ENCODE data around the gene IL18. TPM values are rescaled to one million over a fixed set of nuclear protein-coding genes. Genes with fewer than 3 reads are reported as not detected.
A peak's percentile ranks its signal among the peaks of the same experiment; 100 is the strongest.
"Not testable (repeated sequence)": the region's sequence is repeated elsewhere in the genome, so short reads cannot be mapped to it uniquely, and the experiment has no call there.

The IL18 gene
- polyA plus RNA-seq, 1 donor (not counting 4 experiments of a cell fraction or from before 2014, with no cell fraction given), result 205 TPM

GRCh38 chr11:112200252-112200651, 36.4 kb upstream of the IL18 start:
- no peak for TF ChIP-seq EZH2 (IDR thresholded peaks at IDR 0.05; ENCODE audit: low read length)
- no peak for TF ChIP-seq CTCF (optimal IDR thresholded peaks at IDR 0.05 in 1 of 3, IDR thresholded peaks at IDR 0.05 in 1 of 3, conservative IDR thresholded peaks at IDR 0.05 in 1 of 3; ENCODE audit: extremely low read depth in 1 of 3, insufficient read depth in 2 of 3, low read length in 3 of 3)
- Histone ChIP-seq H3K4me2 (ENCODE audit: control insufficient read depth, extremely low read depth, insufficient read depth, low read depth, low read length) (no peak overlapping the region), H3K79me2 (ENCODE audit: control insufficient read depth, insufficient read depth, low read length) (no peaks in the 10 kb centered on the region), H2AFZ (ENCODE audit: control insufficient read depth, low read length) (no peak overlapping the region), H3K4me1 (ENCODE audit: control insufficient read depth, extremely low read depth, insufficient read depth, low read length) (peaks cover 13% of the 10 kb centered on the region), H3K9me3 (ENCODE audit: control insufficient read depth, low read depth, low read length) (no peaks in the 10 kb centered on the region), H3K9ac (ENCODE audit: control insufficient read depth, extremely low read depth, insufficient read depth, low read length) (no peak overlapping the region), H3K36me3 (ENCODE audit: control insufficient read depth in 2 of 2, extremely low read depth in 1 of 2, insufficient read depth in 2 of 2, low read length in 2 of 2) (no peaks in the 10 kb centered on the region), H3K9me1 (ENCODE audit: control insufficient read depth, extremely low read depth, insufficient read depth, low read length) (no peaks in the 10 kb centered on the region), H3K4me3 (ENCODE audit: control insufficient read depth in 2 of 3, extremely low read depth in 1 of 3, insufficient read depth in 2 of 3, low read depth in 1 of 3, low read length in 3 of 3) (no peak overlapping the region), H3K27ac (ENCODE audit: control insufficient read depth, insufficient read depth, low read length) (no peak overlapping the region), H3K27me3 (ENCODE audit: control insufficient read depth, extremely low read depth, insufficient read depth, low read length) (no peaks in the 10 kb centered on the region), H4K20me1 (ENCODE audit: control insufficient read depth, extremely low read depth, insufficient read depth, low read length) (no peaks in the 10 kb centered on the region)
- DNase-seq (ENCODE audit: low read depth, low spot score), result no peak
- dilution Hi-C loops (cut with MboI; ENCODE audit: extremely low pct_ligation_motif_present, low sequenced_read_pairs), result no loop called here
- FAIRE-seq, result no peak

GRCh38 chr11:112199101-112199500, 35.2 kb upstream of the IL18 start:
- H3K27me3 ChIP-seq (ENCODE audit: control insufficient read depth, extremely low read depth, insufficient read depth, low read length); H3K36me3 ChIP-seq (ENCODE audit: control insufficient read depth in 2 of 2, extremely low read depth in 1 of 2, insufficient read depth in 2 of 2, low read length in 2 of 2); H4K20me1 ChIP-seq (ENCODE audit: control insufficient read depth, extremely low read depth, insufficient read depth, low read length); H3K4me2 ChIP-seq (ENCODE audit: control insufficient read depth, extremely low read depth, insufficient read depth, low read depth, low read length); H2AFZ ChIP-seq (ENCODE audit: control insufficient read depth, low read length); H3K9me1 ChIP-seq (ENCODE audit: control insufficient read depth, extremely low read depth, insufficient read depth, low read length); dilution Hi-C loops (cut with MboI; ENCODE audit: extremely low pct_ligation_motif_present, low sequenced_read_pairs); H3K4me3 ChIP-seq (ENCODE audit: control insufficient read depth in 2 of 3, extremely low read depth in 1 of 3, insufficient read depth in 2 of 3, low read depth in 1 of 3, low read length in 3 of 3); FAIRE-seq; H3K27ac ChIP-seq (ENCODE audit: control insufficient read depth, insufficient read depth, low read length); H3K9me3 ChIP-seq (ENCODE audit: control insufficient read depth, low read depth, low read length); H3K79me2 ChIP-seq (ENCODE audit: control insufficient read depth, insufficient read depth, low read length); DNase-seq (ENCODE audit: low read depth, low spot score); H3K9ac ChIP-seq (ENCODE audit: control insufficient read depth, extremely low read depth, insufficient read depth, low read length): not testable (repeated sequence)
- H3K4me1 ChIP-seq (ENCODE audit: control insufficient read depth, extremely low read depth, insufficient read depth, low read length), result peaks cover 13% of the 10 kb centered on the region

- TF ChIP-seq CTCF (optimal IDR thresholded peaks at IDR 0.05 in 1 of 3, IDR thresholded peaks at IDR 0.05 in 1 of 3, conservative IDR thresholded peaks at IDR 0.05 in 1 of 3; ENCODE audit: extremely low read depth in 1 of 3, insufficient read depth in 2 of 3, low read length in 3 of 3) (no peak), EZH2 (IDR thresholded peaks at IDR 0.05; ENCODE audit: low read length) (no peak)
- Histone ChIP-seq H3K4me2 (ENCODE audit: control insufficient read depth, extremely low read depth, insufficient read depth, low read depth, low read length) (peak overlapping the region; percentile 53), H3K4me1 (ENCODE audit: control insufficient read depth, extremely low read depth, insufficient read depth, low read length) (peaks cover 16% of the 10 kb centered on the region), H3K27me3 (ENCODE audit: control insufficient read depth, extremely low read depth, insufficient read depth, low read length) (no peaks in the 10 kb centered on the region), H2AFZ (ENCODE audit: control insufficient read depth, low read length) (no peak overlapping the region), H4K20me1 (ENCODE audit: control insufficient read depth, extremely low read depth, insufficient read depth, low read length) (no peaks in the 10 kb centered on the region), H3K4me3 (ENCODE audit: control insufficient read depth in 2 of 3, extremely low read depth in 1 of 3, insufficient read depth in 2 of 3, low read depth in 1 of 3, low read length in 3 of 3) (no peak overlapping the region), H3K9me1 (ENCODE audit: control insufficient read depth, extremely low read depth, insufficient read depth, low read length) (no peaks in the 10 kb centered on the region), H3K36me3 (ENCODE audit: control insufficient read depth in 2 of 2, extremely low read depth in 1 of 2, insufficient read depth in 2 of 2, low read length in 2 of 2) (no peaks in the 10 kb centered on the region), H3K9me3 (ENCODE audit: control insufficient read depth, low read depth, low read length) (no peaks in the 10 kb centered on the region), H3K9ac (ENCODE audit: control insufficient read depth, extremely low read depth, insufficient read depth, low read length) (no peak overlapping the region), H3K27ac (ENCODE audit: control insufficient read depth, insufficient read depth, low read length) (no peak overlapping the region), H3K79me2 (ENCODE audit: control insufficient read depth, insufficient read depth, low read length) (no peaks in the 10 kb centered on the region)
- DNase-seq (ENCODE audit: low read depth, low spot score) (no peak), FAIRE-seq (no peak)
- dilution Hi-C loops (cut with MboI; ENCODE audit: extremely low pct_ligation_motif_present, low sequenced_read_pairs), result no loop called here
Measured at GRCh38 chr11:112196519-112197087, 32.7 kb upstream of the IL18 start.
